HG03060 (cell line): Measurements from ENCODE around the gene HERPUD1.

Experiments used
- ATAC-seq: cut with Tn5 transposase; IDR thresholded peaks from one replicate; pipeline ENCODE4 v1.9.1; 2021; ENCODE audit warnings: low read depth, moderate number of reproducible peaks; ENCODE audit not compliant: unreplicated experiment

Gene HERPUD1

GRCh38 chr16:56994311-56994710 is 62.4 kb downstream of the HERPUD1 start:
- no peak for ATAC-seq
